HepG2 (cell line): ENCODE data around the gene ZNRD2. TPM values are rescaled to one million over a fixed set of nuclear protein-coding genes. Genes with fewer than 3 reads are reported as not detected.
"Not testable (repeated sequence)": the region's sequence is repeated elsewhere in the genome, so short reads cannot be mapped to it uniquely, and the experiment has no call there.

Source experiments
- ATAC-seq: fragments of 200-7000 bp; cut with Tn5 transposase; 3 replicates; pipeline ENCODE4 v1.9.1; 2020; ENCODE audit warnings: mild to moderate bottlenecking, moderate library complexity
- BruUV-seq: library from RNA; stranded (reverse); fragments of 400-500 nt; replicated peaks from 2 replicates; lab custom pipeline; 2021; lab: Mats Ljungman, UMichigan
- CTCF ChIA-PET: fragments of 300-600 bp; formaldehyde crosslinking; extraction: SDS; loops from one replicate; lab custom pipeline; 2021; ENCODE audit warnings: low total read pairs, inconsistent platforms, low intra/inter-chr PET ratio; lab: Yijun Ruan, JAX
- POLR2A ChIA-PET: fragments of 350-600 bp; sonication (Branson Sonifier 250); formaldehyde crosslinking; loops from one replicate; lab custom pipeline; 2020; ENCODE audit warnings: antibody characterized with exemption, inconsistent platforms; lab: Yijun Ruan, JAX
- DNase-seq: peaks from one replicate; pipeline ENCODE4 v3.0.0-alpha.2; 2015; ENCODE audit warnings: low spot score
- FAIRE-seq: peaks from 3 replicates; lab custom pipeline; 2011; peaks lifted over from hg19 to GRCh38; lab: Jason Lieb, UNC
- H2AFZ ChIP-seq: one replicate; pipeline ENCODE4 v1.6.1; 2011; ENCODE audit warnings: low read length, inconsistent platforms
- H3K27ac ChIP-seq: fragments of 300-600 bp; 3 replicates; pipeline ENCODE4 v1.8.0; 2011; ENCODE audit warnings: mixed run types, mild to moderate bottlenecking, mixed read lengths, low read length, inconsistent platforms; ENCODE audit not compliant: insufficient read depth; ENCODE audit errors: extremely low read length
- H3K27me3 ChIP-seq, 2 experiments: fragments of 200-600 bp in 1 of 2; 2 replicates in 1 of 2; 3 replicates in 1 of 2; pipeline versions ENCODE4 v1.6.0 to v1.8.0; 2011; ENCODE audit warnings: low read length in 2 of 2, mild to moderate bottlenecking in 2 of 2, moderate library complexity in 2 of 2, inconsistent platforms in 1 of 2; ENCODE audit not compliant: insufficient read depth in 2 of 2, control insufficient read depth in 1 of 2
- H3K36me3 ChIP-seq, 2 experiments: fragments of 200-600 bp in 1 of 2; replicated peaks in 1 of 2; 2 replicates in 1 of 2; 3 replicates in 1 of 2; pipeline versions ENCODE4 v1.5.1 to v1.8.0; 2011; ENCODE audit warnings: low read length in 2 of 2, inconsistent platforms in 1 of 2; ENCODE audit not compliant: insufficient read depth in 2 of 2, control insufficient read depth in 1 of 2
- H3K4me1 ChIP-seq: 2 replicates; pipeline ENCODE4 v1.5.1; 2012; ENCODE audit warnings: low read length, inconsistent platforms; ENCODE audit not compliant: insufficient read depth
- H3K4me2 ChIP-seq: 2 replicates; pipeline ENCODE4 v1.6.0; 2011; ENCODE audit warnings: low read depth, low read length, inconsistent platforms
- H3K4me3 ChIP-seq, 3 experiments: fragments of 200-600 bp in 1 of 3; sonication (generic), shearing (Covaris generic) in 1 of 3; replicated peaks in 1 of 3; 2 replicates each; pipeline ENCODE4 v1.5.1; 2011 to 2016; ENCODE audit warnings: low read length in 3 of 3, inconsistent platforms in 2 of 3, low read depth in 2 of 3, mild to moderate bottlenecking in 2 of 3, control low read depth in 1 of 3, mixed read lengths in 1 of 3; ENCODE audit not compliant: insufficient read depth in 1 of 3
- H3K79me2 ChIP-seq: one replicate; pipeline ENCODE4 v1.6.1; 2011; ENCODE audit warnings: low read length, inconsistent platforms; ENCODE audit not compliant: insufficient read depth
- H3K9ac ChIP-seq: 2 replicates; pipeline ENCODE4 v1.6.0; 2011; ENCODE audit warnings: mild to moderate bottlenecking, low read depth, low read length, inconsistent platforms; ENCODE audit not compliant: insufficient read depth
- H3K9me3 ChIP-seq: 2 replicates; pipeline ENCODE4 v1.5.1; 2012; ENCODE audit warnings: mild to moderate bottlenecking, low read length
- H4K20me1 ChIP-seq: 2 replicates; pipeline ENCODE4 v1.6.0; 2011; ENCODE audit warnings: inconsistent platforms, mild to moderate bottlenecking, low read length, moderate library complexity; ENCODE audit not compliant: insufficient read depth
- HMGXB3 ChIP-seq: sonication (generic); formaldehyde crosslinking; IDR thresholded peaks from 2 replicates; pipeline ENCODE4 v1.4.0; 2020; ENCODE audit warnings: missing genetic modification reagents, borderline replicate concordance
- HMGXB4 ChIP-seq, 2 experiments: sonication (generic) in 1 of 2; formaldehyde crosslinking in 1 of 2; IDR thresholded peaks; 2 replicates each; pipeline versions ENCODE4 v1.4.0 to v1.6.1; 2018 to 2020; ENCODE audit warnings: missing genetic modification reagents in 2 of 2, borderline replicate concordance in 1 of 2, low read depth in 1 of 2, mild to moderate bottlenecking in 1 of 2, missing biosample characterization in 1 of 2
- ZFP91 ChIP-seq: sonication (generic); formaldehyde crosslinking; IDR thresholded peaks from 2 replicates; pipeline ENCODE4 v1.9.0; 2022; ENCODE audit warnings: missing genetic modification reagents, mild to moderate bottlenecking, borderline replicate concordance
- ZNF274 ChIP-seq: sonication (generic); formaldehyde crosslinking; IDR thresholded peaks from 2 replicates; pipeline ENCODE4 v1.5.1; 2020; ENCODE audit warnings: mild to moderate bottlenecking, missing genetic modification reagents
- ZNF441 ChIP-seq: sonication (generic); formaldehyde crosslinking; IDR thresholded peaks from 2 replicates; pipeline ENCODE4 v1.7.0; 2021; ENCODE audit warnings: missing genetic modification reagents, borderline replicate concordance
- ZNF574 ChIP-seq: sonication (generic); formaldehyde crosslinking; IDR thresholded peaks from 2 replicates; pipeline ENCODE4 v1.4.0; 2020; ENCODE audit warnings: missing genetic modification reagents
- ZNF770 ChIP-seq: sonication (generic); formaldehyde crosslinking; IDR thresholded peaks from 2 replicates; pipeline ENCODE4 v1.5.0; 2020; ENCODE audit warnings: mild to moderate bottlenecking, missing genetic modification reagents
- WGBS: methylation state at CpG from one replicate; pipeline ENCODE4 v1.1.6; 2017; ENCODE audit warnings: low lambda C conversion rate; 5-methylcytosine and 5-hydroxymethylcytosine counted together
- in situ Hi-C: cut with HindIII; loops from 2 replicates; pipeline ENCODE4 v1.10.0; 2017; ENCODE audit warnings: low pct_unique_long_range_greater_than_20kb; ENCODE audit not compliant: extremely low pct_ligation_motif_present
- intact Hi-C: fragments of 100-400 bp; cut with micrococcal nuclease; formaldehyde crosslinking; loops from one replicate; pipeline ENCODE4 v1.10.0; 2022; ENCODE audit not compliant: unreplicated experiment
- polyA plus RNA-seq, 8 experiments: library from polyadenylated mRNA; depleted of rRNA in 3 of 8; stranded (reverse) in 7 of 8; unstranded in 1 of 8; fragments of >200 nt; fragmentation: Illumina TruSeq in 4 of 8; extraction: Trizol in 4 of 8; gene quantifications; 2 replicates each; pipeline versions ENCODE4 v1.2.1 to v1.2.3, GENCODE V29; 2011 to 2016; ENCODE audit warnings: low read depth in 4 of 8, missing spikeins in 1 of 8, mixed read lengths in 1 of 8; ENCODE audit not compliant: insufficient read depth in 1 of 8
- total RNA-seq, 5 experiments: library from RNA; depleted of rRNA; stranded (reverse); fragments of >200 nt; fragmentation: Illumina TruSeq; extraction: Trizol; gene quantifications; 2 replicates each; pipeline ENCODE4 v1.2.3, GENCODE V29; 2016; ENCODE audit warnings: low read depth in 1 of 5

ZNRD2 gene
- total and polyA plus RNA-seq, 2 of the 13 experiments (the other 11 are each of a cell fraction or from before 2014, with no cell fraction given) = 29.2 to 34.0 TPM

- TF ChIP-seq ZNF770 (CRISPR knock-in tag) (peak; percentile 85), ZFP91 (CRISPR knock-in tag) (peak; percentile 36; the same call in 1 of the 2 replicates), HMGXB3 (CRISPR knock-in tag) (0 out of 2 replicates have a peak, but pooled peaks have one; percentile 15), ZNF274 (peak; percentile 87), ZNF574 (CRISPR knock-in tag) (0 out of 2 replicates have a peak, but pooled peaks have one; percentile 14), HMGXB4 (CRISPR knock-in tag; IDR thresholded peaks at IDR 0.05; ENCODE audit: borderline replicate concordance in 1 of 2, low read depth in 1 of 2) (0 out of 4 replicates have a peak, but pooled peaks of 1 of the 2 experiments have one; percentile 1), ZNF441 (CRISPR knock-in tag) (peak; percentile 3; the same call in 1 of the 2 replicates)
- TF ChIP-seq, all 625 proteins: peak for 7; not testable (repeated sequence) for 618
- Histone ChIP-seq H3K4me2 (peak overlapping the region; percentile 96), H3K4me3 (peak overlapping the region; percentile 60 to 77 (median 63)), H3K9ac (peak overlapping the region; percentile 65), H3K27ac (peak overlapping the region; percentile 39), H3K4me1 (peaks cover 59% of the 10 kb centered on the region), H3K79me2 (peaks cover 17% of the 10 kb centered on the region)
- BruUV-seq, DNase-seq, FAIRE-seq, H3K9me3 ChIP-seq, H3K27me3 ChIP-seq, ATAC-seq, in situ Hi-C loops, CTCF ChIA-PET, intact Hi-C loops, H3K36me3 ChIP-seq, H4K20me1 ChIP-seq, H2AFZ ChIP-seq: not testable (repeated sequence)
- 5% methylated on average over 6 of the region's 7 CpGs for WGBS
- POLR2A ChIA-PET = interaction anchor here (1.0 to 4.4 kb wide), 5 partner anchors 16 to 104 kb away, joined by 4 to 35 read pairs (median 12); partner anchors contain the start of genes MALAT1 and NEAT1
These were observed 46.7 kb upstream of the ZNRD2 start for GRCh38 chr11:65523631-65523968.
